GM20000 (cell line): ENCODE results near the gene ATP6V1F.

Source experiments
- DNase-seq: peaks from one replicate; pipeline ENCODE4 v3.0.0; 2012; ENCODE audit warnings: low spot score
- TF ChIP-seq, protein P1 (sequence below): IDR thresholded peaks from 2 replicates; pipeline ENCODE4 v1.5.1; 2012; ENCODE audit warnings: mild to moderate bottlenecking, control low read depth; ENCODE audit errors: extremely low read depth, missing control alignments

Gene ATP6V1F

DNA sequence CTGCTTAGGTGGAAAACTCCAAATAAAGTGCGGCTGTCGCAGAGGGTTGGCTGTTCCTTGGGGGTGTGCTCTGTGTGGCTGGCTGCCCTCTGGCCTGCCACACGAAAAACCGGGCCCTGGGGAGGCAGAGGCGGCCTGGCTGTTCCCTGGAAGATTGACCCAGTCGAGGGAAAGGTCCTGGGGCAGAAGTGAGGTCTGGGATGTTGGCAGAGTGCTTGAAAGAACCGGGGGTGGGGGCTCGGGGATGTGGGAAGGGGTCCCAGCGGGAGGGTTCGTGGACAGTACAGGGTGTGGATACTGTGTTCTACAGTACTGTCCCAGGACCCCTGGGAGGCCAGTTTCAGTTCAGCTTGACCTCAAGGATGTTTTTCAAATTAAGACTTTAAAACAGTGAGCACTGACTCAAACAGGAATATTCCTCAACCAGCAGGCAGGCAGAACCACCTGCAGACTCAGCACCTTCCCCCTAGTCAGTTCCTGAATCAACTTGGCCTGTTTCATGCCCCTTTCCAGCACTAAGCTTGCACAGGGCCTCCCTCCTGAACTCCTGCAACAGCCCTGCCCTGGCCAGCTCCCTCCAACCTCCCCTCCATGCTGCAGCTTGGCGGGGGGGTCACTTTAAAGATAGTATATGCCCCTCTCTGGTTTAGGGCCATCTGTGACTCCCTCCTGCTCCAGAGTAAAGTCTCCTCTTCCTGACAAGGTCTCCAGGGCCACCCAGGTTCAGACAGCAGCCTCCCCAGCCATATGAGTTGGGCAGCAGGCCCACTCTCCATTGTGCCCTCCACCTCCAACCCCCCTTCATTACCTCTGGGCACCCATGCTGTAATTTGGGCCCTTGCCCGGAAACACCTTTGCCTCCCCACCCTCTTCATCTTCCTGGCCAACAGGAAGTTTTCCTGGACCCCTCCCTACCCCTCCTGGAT, 3.2 kb upstream of the ATP6V1F start:
- DNase-seq, result no peak
- TF ChIP-seq, protein P1, sequence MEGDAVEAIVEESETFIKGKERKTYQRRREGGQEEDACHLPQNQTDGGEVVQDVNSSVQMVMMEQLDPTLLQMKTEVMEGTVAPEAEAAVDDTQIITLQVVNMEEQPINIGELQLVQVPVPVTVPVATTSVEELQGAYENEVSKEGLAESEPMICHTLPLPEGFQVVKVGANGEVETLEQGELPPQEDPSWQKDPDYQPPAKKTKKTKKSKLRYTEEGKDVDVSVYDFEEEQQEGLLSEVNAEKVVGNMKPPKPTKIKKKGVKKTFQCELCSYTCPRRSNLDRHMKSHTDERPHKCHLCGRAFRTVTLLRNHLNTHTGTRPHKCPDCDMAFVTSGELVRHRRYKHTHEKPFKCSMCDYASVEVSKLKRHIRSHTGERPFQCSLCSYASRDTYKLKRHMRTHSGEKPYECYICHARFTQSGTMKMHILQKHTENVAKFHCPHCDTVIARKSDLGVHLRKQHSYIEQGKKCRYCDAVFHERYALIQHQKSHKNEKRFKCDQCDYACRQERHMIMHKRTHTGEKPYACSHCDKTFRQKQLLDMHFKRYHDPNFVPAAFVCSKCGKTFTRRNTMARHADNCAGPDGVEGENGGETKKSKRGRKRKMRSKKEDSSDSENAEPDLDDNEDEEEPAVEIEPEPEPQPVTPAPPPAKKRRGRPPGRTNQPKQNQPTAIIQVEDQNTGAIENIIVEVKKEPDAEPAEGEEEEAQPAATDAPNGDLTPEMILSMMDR, result no peak

DNA sequence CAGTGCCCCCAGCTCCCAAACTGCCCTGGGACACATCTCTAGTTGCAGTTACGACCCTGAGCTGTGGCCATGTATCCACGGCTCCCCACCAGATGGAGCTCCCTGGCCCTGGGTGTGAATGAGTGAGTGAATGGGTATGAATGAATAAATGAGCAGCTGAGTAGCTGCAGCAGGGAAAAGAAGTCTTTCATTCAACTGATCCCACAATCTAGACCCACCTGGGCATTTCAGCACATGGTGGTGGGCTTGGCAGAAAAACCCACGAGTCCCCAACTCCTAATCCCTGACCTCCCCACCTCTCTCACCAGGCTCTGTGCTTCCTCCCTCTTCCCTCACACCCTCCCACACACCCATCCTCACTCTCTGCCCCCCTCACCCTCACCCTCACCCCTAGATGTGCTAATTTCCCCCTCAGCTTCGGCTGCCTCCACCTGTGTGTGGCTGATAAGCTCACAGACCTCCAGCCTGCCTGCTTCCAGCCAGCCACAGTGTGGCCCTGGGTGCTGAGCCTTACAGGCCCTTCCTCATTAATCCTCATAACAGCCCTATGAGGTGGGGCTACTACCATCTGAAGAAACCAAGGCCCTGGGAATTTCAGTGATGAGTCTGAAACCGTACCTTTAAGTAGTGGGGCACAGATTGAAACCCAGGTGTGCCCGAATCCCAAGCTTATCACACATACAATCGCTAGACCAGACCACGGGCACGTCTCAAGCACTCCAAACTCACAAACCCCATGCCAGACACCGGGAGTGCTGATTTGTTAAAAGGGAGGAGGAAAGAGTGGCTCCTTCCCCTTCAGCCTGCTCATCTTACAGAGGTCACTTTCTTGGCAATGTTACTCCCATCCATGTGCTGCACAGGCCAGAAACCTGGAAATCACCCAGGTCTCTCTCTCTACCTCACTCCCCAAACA, 2.2 kb upstream of the ATP6V1F start:
- no peak for DNase-seq
- TF ChIP-seq, protein P1, result no peak

DNA sequence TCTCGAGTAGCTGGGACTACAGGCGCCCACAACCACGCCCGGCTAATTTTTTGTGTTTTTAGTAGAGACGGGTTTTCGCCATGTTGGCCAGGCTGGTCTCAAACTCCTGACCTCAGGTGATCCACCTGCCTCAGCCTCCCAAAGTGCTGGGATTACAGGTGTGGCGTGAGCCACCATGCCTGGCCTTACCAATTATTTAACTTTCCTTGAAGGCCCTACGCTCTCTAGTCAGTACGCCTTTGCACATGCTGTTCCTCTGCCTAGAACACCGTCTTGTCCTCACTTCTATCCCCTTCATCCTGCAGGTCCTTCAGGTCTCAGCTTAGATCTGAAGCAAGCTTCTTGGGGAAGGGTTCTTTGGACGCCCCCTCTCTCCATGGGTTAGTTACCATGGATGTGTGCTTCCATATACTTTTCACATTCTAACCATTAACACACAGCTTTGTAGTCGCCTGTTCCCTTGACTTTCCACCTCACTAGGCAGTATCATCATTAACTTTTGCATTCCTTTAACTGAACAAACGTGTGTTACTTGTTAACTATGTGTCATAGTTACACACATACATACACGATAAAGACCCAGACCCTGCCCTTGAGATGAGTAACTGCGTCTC, 592 bp upstream of the ATP6V1F start:
- TF ChIP-seq, protein P1, result no peak
- no peak for DNase-seq

DNA sequence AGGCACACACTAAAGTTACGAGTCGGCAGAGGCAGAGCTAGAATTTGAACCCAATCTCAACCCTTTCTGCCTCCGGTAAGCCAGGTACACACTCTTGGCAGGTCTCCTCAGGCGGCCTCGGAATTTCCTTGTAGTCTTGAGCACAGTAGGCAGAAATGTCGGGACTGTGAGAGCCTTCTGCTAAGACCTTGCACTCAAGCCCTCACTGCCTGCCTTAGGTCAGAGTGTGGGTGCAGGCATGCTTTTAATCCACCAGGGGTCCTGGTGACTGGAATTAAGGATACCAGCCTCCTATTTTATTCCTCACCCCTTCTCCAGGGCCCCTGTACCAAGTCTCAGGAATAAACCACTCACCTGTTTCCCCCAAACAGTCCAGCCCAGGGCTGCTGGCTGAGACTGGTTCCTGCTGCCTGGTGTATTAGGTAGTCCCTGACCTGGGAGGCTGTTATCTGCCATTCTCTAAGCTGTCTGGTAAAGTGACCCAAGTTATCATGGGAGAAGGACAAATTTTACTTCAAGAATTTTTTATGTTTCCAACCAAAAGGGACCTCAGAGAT, 855 bp downstream of the ATP6V1F start:
- TF ChIP-seq, protein P1, result peak; percentile 33
- peak; percentile 80 for DNase-seq

DNA sequence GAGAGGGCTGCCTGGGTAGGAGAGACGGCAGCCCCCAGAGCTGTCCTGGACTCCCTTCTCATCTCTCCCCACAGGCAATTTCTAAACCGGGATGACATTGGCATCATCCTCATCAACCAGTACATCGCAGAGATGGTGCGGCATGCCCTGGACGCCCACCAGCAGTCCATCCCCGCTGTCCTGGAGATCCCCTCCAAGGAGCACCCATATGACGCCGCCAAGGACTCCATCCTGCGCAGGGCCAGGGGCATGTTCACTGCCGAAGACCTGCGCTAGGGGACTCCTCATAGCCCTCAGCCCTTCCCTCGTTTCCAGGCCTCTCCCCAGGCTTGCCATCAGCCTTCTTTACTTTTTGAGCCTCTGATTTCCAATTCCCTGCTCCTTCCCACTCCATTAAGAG, 2.6 kb downstream of the ATP6V1F start:
- no peak for DNase-seq
- TF ChIP-seq, protein P1, result no peak

DNA sequence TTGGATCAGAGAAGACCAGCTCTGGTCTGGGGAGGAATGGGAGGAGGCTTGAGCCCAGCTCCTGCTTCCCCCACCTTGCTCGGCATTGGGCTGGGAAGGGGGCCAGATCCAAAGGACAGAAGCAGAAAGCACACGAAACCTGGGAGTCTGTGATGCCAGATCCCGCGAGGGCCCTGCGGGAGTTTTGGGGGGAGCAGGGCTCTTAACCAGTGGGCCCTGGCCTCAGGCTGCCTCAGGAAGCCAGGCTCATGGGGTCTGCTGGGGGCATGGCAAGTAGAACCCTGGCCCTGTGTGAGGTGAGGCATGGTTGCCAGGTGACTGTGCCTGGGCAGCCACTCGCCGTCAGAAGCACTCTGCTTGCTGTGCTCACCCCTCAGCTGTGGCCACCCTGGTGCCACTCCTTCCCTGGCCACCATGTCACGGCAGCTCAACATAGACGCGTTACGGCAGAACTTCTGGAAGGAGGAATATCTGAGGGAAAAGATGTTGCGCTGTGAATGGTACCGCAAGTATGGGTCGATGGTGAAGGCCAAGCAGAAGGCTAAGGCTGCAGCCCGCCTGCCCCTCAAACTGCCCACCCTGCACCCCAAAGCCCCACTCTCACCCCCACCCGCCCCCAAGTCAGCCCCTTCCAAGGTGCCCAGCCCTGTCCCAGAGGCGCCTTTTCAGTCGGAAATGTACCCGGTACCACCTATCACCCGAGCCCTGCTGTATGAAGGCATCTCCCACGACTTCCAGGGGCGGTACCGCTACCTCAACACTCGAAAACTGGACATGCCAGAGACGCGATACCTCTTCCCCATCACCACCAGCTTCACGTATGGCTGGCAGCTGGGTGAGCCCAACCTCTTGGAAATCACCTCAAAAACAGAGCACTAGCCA, 3.6 kb downstream of the ATP6V1F start:
- no peak for DNase-seq
- TF ChIP-seq, protein P1, result no peak
